ENCODE measurements around the gene GRK7. TPM values are rescaled to one million over a fixed set of nuclear protein-coding genes. Genes with fewer than 3 reads are reported as not detected.
"Not testable (repeated sequence)": the region's sequence is repeated elsewhere in the genome, so short reads cannot be mapped to it uniquely, and the experiment has no call there.

The GRK7 gene
- total RNA-seq, 1 donor = not detected

GRCh38 chr3:141802316-141803077, 39.3 kb downstream of the GRK7 start:
- no peaks in the 10 kb centered on the region for H4K20me1 ChIP-seq (ENCODE audit: insufficient read depth, low read length)
- no peaks in the 10 kb centered on the region for H3K36me3 ChIP-seq (ENCODE audit: insufficient read depth, low read length)
- H3K79me2 ChIP-seq (ENCODE audit: insufficient read depth, low read length) = no peaks in the 10 kb centered on the region
- TF ChIP-seq CTCF (IDR thresholded peaks at IDR 0.05; ENCODE audit: extremely low read depth, low read depth, low read length) = no peak
- no peaks in the 10 kb centered on the region for H3K27me3 ChIP-seq (ENCODE audit: insufficient read depth, low read length)
- no peaks in the 10 kb centered on the region for H3K4me1 ChIP-seq (ENCODE audit: insufficient read depth, low read length)
- DNase-seq (ENCODE audit: insufficient read length, low spot score, missing footprints) = peak; percentile 54
- no peak overlapping the region for H2AFZ ChIP-seq (ENCODE audit: low read length)
- H3K9me3 ChIP-seq (ENCODE audit: low read depth, low read length) = no peaks in the 10 kb centered on the region
- H3K27ac ChIP-seq (ENCODE audit: low read depth, low read length) = no peak overlapping the region
- H3K4me3 ChIP-seq (ENCODE audit: insufficient read depth, low read length) = no peak overlapping the region
- H3K4me2 ChIP-seq (ENCODE audit: insufficient read depth, low read length) = no peak overlapping the region

- not testable (repeated sequence) for H3K9me3 ChIP-seq (ENCODE audit: low read depth, low read length); H3K27ac ChIP-seq (ENCODE audit: low read depth, low read length); DNase-seq (ENCODE audit: insufficient read length, low spot score, missing footprints); H4K20me1 ChIP-seq (ENCODE audit: insufficient read depth, low read length); H3K4me3 ChIP-seq (ENCODE audit: insufficient read depth, low read length); H3K36me3 ChIP-seq (ENCODE audit: insufficient read depth, low read length); H3K27me3 ChIP-seq (ENCODE audit: insufficient read depth, low read length); H3K79me2 ChIP-seq (ENCODE audit: insufficient read depth, low read length); H3K4me2 ChIP-seq (ENCODE audit: insufficient read depth, low read length); H3K4me1 ChIP-seq (ENCODE audit: insufficient read depth, low read length); H2AFZ ChIP-seq (ENCODE audit: low read length)
Measured at GRCh38 chr3:141803538-141803937, 40.3 kb downstream of the GRK7 start.

- no peak for TF ChIP-seq CTCF (IDR thresholded peaks at IDR 0.05; ENCODE audit: extremely low read depth, low read depth, low read length)
- DNase-seq (ENCODE audit: insufficient read length, low spot score, missing footprints) = no peak
- Histone ChIP-seq H2AFZ (ENCODE audit: low read length) (no peak overlapping the region), H3K4me2 (ENCODE audit: insufficient read depth, low read length) (no peak overlapping the region), H3K4me3 (ENCODE audit: insufficient read depth, low read length) (no peak overlapping the region), H3K27ac (ENCODE audit: low read depth, low read length) (no peak overlapping the region), H3K9me3 (ENCODE audit: low read depth, low read length) (no peaks in the 10 kb centered on the region), H4K20me1 (ENCODE audit: insufficient read depth, low read length) (no peaks in the 10 kb centered on the region), H3K4me1 (ENCODE audit: insufficient read depth, low read length) (no peaks in the 10 kb centered on the region), H3K79me2 (ENCODE audit: insufficient read depth, low read length) (no peaks in the 10 kb centered on the region), H3K27me3 (ENCODE audit: insufficient read depth, low read length) (no peaks in the 10 kb centered on the region), H3K36me3 (ENCODE audit: insufficient read depth, low read length) (no peaks in the 10 kb centered on the region)
Measured at GRCh38 chr3:141804447-141804777, 41.2 kb downstream of the GRK7 start.

GRCh38 chr3:141804778-141805639, 41.8 kb downstream of the GRK7 start:
- Histone ChIP-seq H3K79me2 (ENCODE audit: insufficient read depth, low read length) (no peaks in the 10 kb centered on the region), H3K4me1 (ENCODE audit: insufficient read depth, low read length) (no peaks in the 10 kb centered on the region), H3K9me3 (ENCODE audit: low read depth, low read length) (no peaks in the 10 kb centered on the region), H3K27me3 (ENCODE audit: insufficient read depth, low read length) (no peaks in the 10 kb centered on the region), H4K20me1 (ENCODE audit: insufficient read depth, low read length) (no peaks in the 10 kb centered on the region), H3K27ac (ENCODE audit: low read depth, low read length) (no peak overlapping the region), H3K36me3 (ENCODE audit: insufficient read depth, low read length) (no peaks in the 10 kb centered on the region), H2AFZ (ENCODE audit: low read length) (no peak overlapping the region), H3K4me3 (ENCODE audit: insufficient read depth, low read length) (no peak overlapping the region), H3K4me2 (ENCODE audit: insufficient read depth, low read length) (no peak overlapping the region)
- TF ChIP-seq CTCF (IDR thresholded peaks at IDR 0.05; ENCODE audit: extremely low read depth, low read depth, low read length) = no peak
- no peak for DNase-seq (ENCODE audit: insufficient read length, low spot score, missing footprints)
